Neural cell (in vitro differentiated cells): ENCODE data around the gene SLC17A9.

Source experiments
- EP300 ChIP-seq: fragments of 450-650 bp; conservative IDR thresholded peaks from 2 replicates; pipeline ENCODE4 v1.6.1; 2014; ENCODE audit warnings: antibody characterized with exemption, mild to moderate bottlenecking, moderate library complexity; ENCODE audit not compliant: poor library complexity, severe bottlenecking
- EZH2 ChIP-seq: fragments of 200-600, 300-800 bp; shearing (Covaris generic), sonication (generic); IDR thresholded peaks from 2 replicates; pipeline ENCODE4 v1.6.1; 2014; ENCODE audit warnings: antibody characterized with exemption, low read length, borderline replicate concordance, mild to moderate bottlenecking; ENCODE audit not compliant: insufficient read depth, poor library complexity, severe bottlenecking
- POLR2AphosphoS5 ChIP-seq: IDR thresholded peaks from 2 replicates; pipeline ENCODE4 v1.6.1; 2012
- RAD21 ChIP-seq: fragments of 450-650 bp; conservative IDR thresholded peaks from 2 replicates; pipeline ENCODE4 v1.6.1; 2014; ENCODE audit warnings: antibody characterized with exemption, mild to moderate bottlenecking, moderate library complexity
- REST ChIP-seq: IDR thresholded peaks from 2 replicates; pipeline ENCODE4 v1.6.1; 2012; ENCODE audit warnings: borderline replicate concordance
- SMC3 ChIP-seq: fragments of 450-650 bp; conservative IDR thresholded peaks from 2 replicates; pipeline ENCODE4 v1.6.1; 2014; ENCODE audit warnings: antibody characterized with exemption, mild to moderate bottlenecking, moderate library complexity; ENCODE audit not compliant: poor library complexity
- TAF1 ChIP-seq: IDR thresholded peaks from 2 replicates; pipeline ENCODE4 v1.6.1; 2012; ENCODE audit warnings: low read depth
- TF ChIP-seq, protein P1 (sequence below): fragments of 450-650 bp; IDR thresholded peaks from 2 replicates; pipeline ENCODE4 v1.5.1; 2014; ENCODE audit warnings: antibody characterized with exemption, mild to moderate bottlenecking, moderate library complexity; ENCODE audit not compliant: poor library complexity, severe bottlenecking

- TF ChIP-seq EP300 (no peak), POLR2AphosphoS5 (no peak), EZH2 (no peak), TAF1 (no peak), REST (no peak), RAD21 (no peak), SMC3 (no peak)
- TF ChIP-seq, protein P1, sequence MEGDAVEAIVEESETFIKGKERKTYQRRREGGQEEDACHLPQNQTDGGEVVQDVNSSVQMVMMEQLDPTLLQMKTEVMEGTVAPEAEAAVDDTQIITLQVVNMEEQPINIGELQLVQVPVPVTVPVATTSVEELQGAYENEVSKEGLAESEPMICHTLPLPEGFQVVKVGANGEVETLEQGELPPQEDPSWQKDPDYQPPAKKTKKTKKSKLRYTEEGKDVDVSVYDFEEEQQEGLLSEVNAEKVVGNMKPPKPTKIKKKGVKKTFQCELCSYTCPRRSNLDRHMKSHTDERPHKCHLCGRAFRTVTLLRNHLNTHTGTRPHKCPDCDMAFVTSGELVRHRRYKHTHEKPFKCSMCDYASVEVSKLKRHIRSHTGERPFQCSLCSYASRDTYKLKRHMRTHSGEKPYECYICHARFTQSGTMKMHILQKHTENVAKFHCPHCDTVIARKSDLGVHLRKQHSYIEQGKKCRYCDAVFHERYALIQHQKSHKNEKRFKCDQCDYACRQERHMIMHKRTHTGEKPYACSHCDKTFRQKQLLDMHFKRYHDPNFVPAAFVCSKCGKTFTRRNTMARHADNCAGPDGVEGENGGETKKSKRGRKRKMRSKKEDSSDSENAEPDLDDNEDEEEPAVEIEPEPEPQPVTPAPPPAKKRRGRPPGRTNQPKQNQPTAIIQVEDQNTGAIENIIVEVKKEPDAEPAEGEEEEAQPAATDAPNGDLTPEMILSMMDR = no peak
These were observed 20.6 kb downstream of the SLC17A9 start for GRCh38 chr20:62972845-62973745.
